ENCODE measurements around the gene FANCM.
A peak's percentile ranks its signal among the peaks of the same experiment; 100 is the strongest.

Gene FANCM

DNA sequence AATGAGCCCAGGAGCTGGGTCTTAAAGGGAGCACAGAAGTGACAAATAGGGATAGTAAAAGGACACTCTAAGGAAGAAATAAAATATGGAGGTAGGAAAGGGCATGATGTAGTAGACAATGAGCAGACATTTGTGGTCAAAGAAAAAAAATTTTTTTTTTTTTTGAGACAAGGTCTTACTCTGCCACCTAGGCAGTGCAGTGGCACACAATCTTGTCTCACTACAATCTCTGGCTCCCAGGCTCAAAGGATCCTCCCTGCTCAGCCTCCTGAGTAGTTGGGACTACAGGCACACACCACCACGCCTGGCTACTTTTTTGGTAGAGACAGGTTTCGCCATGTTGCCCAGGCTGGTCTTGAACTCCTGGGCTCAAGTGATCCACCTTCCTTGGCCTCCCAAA is 10.0 kb upstream of the FANCM start:
- TF ChIP-seq, protein P1, sequence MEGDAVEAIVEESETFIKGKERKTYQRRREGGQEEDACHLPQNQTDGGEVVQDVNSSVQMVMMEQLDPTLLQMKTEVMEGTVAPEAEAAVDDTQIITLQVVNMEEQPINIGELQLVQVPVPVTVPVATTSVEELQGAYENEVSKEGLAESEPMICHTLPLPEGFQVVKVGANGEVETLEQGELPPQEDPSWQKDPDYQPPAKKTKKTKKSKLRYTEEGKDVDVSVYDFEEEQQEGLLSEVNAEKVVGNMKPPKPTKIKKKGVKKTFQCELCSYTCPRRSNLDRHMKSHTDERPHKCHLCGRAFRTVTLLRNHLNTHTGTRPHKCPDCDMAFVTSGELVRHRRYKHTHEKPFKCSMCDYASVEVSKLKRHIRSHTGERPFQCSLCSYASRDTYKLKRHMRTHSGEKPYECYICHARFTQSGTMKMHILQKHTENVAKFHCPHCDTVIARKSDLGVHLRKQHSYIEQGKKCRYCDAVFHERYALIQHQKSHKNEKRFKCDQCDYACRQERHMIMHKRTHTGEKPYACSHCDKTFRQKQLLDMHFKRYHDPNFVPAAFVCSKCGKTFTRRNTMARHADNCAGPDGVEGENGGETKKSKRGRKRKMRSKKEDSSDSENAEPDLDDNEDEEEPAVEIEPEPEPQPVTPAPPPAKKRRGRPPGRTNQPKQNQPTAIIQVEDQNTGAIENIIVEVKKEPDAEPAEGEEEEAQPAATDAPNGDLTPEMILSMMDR (conservative IDR thresholded peaks at IDR 0.05; ENCODE audit: low read depth, low read length) = no peak
- no peak for DNase-seq (ENCODE audit: low read depth)
- H3K4me3 ChIP-seq (ENCODE audit: low read length) = no peak overlapping the region

- TF ChIP-seq, protein P1 (conservative IDR thresholded peaks at IDR 0.05; ENCODE audit: low read depth, low read length) = no peak
- no peak overlapping the region for H3K4me3 ChIP-seq (ENCODE audit: low read length)
- DNase-seq (ENCODE audit: low read depth) = no peak
Measured at GRCh38 chr14:45128963-45129629, 6.6 kb upstream of the FANCM start.

GRCh38 chr14:45133683-45134050 is 2.1 kb upstream of the FANCM start:
- DNase-seq (ENCODE audit: low read depth) = no peak
- TF ChIP-seq, protein P1 (conservative IDR thresholded peaks at IDR 0.05; ENCODE audit: low read depth, low read length) = no peak

GRCh38 chr14:45134051-45134958 is 1.4 kb upstream of the FANCM start, which contains the start of gene FKBP3:
TSS of gene FKBP3 (minus strand) at chr14:45134481. CDS start at chr14:45134456, 25 bp downstream.
- TF ChIP-seq, protein P1 (conservative IDR thresholded peaks at IDR 0.05; ENCODE audit: low read depth, low read length) = peak; percentile 13
- H3K4me3 ChIP-seq (ENCODE audit: low read length) = peak within 1 kb of the TSS; percentile 89
- peak; percentile 98 for DNase-seq (ENCODE audit: low read depth)

More at GRCh38 chr14:45133683-45134050, 2.1 kb upstream of the FANCM start:
- peak overlapping the region; percentile 89 for H3K4me3 ChIP-seq (ENCODE audit: low read length)

GRCh38 chr14:45135156-45135555 is 574 bp upstream of the FANCM start:
- no peak for DNase-seq (ENCODE audit: low read depth)
- H3K4me3 ChIP-seq (ENCODE audit: low read length) = peak overlapping the region; percentile 89
- TF ChIP-seq, protein P1 (conservative IDR thresholded peaks at IDR 0.05; ENCODE audit: low read depth, low read length) = no peak

- DNase-seq (ENCODE audit: low read depth) = no peak
- TF ChIP-seq, protein P1 (conservative IDR thresholded peaks at IDR 0.05; ENCODE audit: low read depth, low read length) = no peak
- H3K4me3 ChIP-seq (ENCODE audit: low read length) = peak overlapping the region; percentile 89
Measured at GRCh38 chr14:45136399-45136798, 669 bp downstream of the FANCM start.

Measured in retinal pigment epithelial cell (primary cell).